Stimulated activated CD8-positive, alpha-beta memory T cell treated with anti-CD3 and anti-CD28 coated beads, Interleukin-12 subunit alpha, Interleukin-12 subunit beta, amount 100 ng/mL, for 24 hours (primary cell): ENCODE data around the gene DNAJC11.
"Not testable (repeated sequence)": the region's sequence is repeated elsewhere in the genome, so short reads cannot be mapped to it uniquely, and the experiment has no call there.

Source experiments
- DNase-seq: peaks from one replicate; pipeline ENCODE4 v3.0.0-alpha.2; 2020; ENCODE audit errors: extremely low read depth

DNAJC11 gene

DNA sequence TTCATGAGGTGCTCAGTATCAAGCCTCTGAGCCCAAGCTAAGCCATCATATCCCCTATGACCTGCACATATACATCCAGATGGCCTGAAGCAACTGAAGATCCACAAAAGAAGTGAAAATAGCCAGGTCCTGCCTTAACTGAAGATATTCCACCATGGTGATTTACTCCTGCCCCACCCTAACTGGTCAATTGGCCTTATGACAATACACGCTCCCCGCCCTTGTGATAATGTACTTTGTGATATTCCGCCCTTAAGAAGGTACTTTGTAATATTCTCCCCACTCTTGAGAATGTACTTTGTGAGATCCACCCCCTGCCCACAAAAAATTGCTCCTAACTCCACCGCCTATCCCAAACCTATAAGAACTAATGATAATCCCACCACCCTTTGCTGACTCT, 1.7 kb downstream of the DNAJC11 start:
- not testable (repeated sequence) for DNase-seq

DNA sequence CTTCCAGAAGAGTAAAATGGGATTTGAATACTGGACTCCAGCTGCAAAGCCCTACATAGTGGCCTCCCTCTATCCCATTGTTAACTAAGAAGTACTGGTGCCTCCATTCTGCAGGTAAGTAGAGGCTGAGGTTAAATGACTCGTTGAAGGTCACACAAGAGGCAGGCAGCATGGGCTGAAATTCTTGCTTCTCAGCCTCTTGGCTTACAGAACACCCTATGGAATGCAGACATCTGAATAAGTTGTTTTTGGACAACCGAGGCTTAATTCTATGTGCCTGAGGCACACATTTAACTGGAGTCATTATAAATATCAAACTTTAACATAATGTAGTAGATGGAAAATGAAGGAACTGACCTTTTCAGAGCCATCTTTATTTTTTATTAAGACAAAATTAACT, 5.7 kb downstream of the DNAJC11 start:
- DNase-seq: no peak

DNA sequence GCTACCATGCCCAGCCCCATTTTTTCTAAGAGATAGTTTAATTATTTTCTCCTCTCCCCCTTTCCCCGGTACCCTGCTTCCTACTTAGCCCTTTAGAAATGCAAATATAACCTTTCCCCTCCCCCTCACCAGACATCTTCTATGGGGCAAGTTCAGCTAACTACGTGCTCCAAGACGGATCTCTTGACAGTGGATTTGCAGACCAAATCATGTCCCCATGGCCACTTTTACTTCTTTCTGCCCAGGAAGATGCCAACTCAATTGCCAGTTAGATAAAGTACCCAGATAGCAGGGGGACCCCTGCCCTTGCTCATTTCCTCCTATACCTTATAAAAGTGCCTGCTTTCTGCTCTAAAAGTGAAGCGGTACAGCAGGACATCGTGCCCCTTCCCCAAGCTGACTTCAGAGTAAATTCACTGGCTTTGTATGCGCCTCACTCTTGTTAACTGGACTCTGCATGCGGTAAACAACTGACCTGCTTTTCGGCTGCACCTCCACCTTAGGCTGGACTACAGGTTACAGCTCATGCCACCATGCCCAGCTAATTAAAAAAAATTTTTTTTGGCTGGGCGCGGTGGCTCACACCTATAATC, 7.4 kb downstream of the DNAJC11 start:
- no peak for DNase-seq

DNA sequence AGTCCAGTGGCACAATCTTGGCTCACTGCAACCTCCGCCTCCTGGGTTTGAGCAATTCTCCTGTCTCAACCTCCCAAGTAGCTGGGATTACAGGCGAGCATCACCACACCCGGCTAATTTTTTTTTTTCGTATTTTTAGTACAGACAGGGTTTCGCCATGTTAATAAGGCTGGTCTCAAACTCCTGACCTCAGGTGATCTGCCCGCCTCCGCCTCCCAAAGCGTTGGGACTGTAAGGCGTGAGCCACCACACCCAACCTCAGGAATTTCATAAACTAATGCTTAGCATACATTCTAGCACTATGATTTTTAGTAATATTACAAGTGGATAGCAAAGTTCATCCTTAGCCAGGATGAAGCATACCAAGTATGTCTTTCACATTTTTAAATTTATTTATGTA, 8.7 kb downstream of the DNAJC11 start:
- no peak for DNase-seq

DNA sequence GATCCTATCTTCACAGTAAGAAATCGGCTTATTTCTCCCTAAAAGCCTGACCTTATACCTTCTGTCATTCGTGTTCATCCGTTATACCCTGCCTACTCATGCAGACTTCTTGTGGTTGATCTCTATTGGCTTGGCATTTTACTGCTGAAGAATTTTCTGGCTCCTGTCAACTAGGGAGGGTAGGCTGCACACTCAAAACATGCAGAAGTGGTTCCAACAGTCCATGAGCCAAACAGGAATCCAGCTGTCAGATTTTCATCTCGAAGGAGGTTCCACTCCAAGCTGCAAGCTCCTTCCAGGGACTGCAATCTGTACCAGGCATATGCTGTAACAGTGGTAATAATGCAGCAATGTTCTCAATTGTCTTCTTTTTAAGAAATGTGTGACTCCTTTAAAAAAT, 10.1 kb downstream of the DNAJC11 start:
- DNase-seq: no peak

DNA sequence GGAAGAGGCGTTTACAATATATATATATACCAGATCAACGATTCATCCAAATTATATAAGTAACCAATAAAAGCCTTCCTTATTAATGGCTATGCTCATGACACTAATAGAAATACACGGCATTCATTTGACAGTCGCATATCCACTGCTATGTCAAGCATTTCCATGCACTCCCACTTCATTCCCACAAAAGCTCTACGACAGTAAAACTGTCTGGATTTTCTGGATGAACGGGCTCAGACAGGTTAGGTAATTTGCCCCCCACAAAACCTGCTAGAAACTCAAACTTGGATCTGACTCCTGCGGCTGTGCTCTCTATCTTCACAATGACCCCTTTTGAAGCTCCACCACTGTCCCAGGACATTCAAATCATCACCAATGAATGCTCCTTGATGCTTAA, 11.4 kb downstream of the DNAJC11 start:
- DNase-seq: no peak

DNA sequence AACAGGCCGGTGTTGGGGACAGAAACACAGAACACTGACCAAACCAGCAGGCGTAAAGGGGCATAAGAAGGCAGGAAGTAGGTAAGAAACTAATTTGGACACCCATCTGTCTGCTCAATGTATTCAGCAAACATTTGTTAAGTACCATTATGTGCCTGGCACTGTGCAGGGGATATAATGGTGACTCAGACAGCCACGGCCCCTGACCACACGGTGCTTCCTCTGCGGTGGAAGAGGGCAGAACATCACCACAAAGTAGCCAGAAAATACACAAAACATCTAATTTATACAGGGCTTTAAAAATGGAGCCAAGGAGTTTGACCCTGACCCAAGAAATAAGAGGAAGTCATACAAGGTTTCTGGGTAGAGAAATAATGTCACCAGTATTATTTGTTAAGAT, 12.9 kb downstream of the DNAJC11 start:
- DNase-seq: no peak

DNA sequence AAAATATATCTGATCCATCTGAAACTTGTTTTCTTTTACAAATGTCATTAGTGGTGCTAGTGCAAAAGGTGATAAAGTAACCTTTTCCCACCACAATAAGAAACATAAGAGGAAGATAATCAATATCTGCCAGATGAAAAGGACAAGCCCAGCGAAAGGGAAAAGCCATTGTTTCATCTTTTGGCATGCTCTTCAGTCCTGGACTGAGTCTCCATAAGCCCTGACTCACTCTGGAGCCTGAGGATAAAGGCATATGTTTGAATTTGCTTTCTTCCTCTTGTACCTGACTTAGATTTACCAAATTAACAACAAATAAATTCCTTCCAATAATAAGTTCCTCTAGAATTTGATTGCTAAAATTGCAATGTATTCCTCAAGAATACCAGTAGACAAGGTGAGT, 13.6 kb downstream of the DNAJC11 start:
- no peak for DNase-seq

DNA sequence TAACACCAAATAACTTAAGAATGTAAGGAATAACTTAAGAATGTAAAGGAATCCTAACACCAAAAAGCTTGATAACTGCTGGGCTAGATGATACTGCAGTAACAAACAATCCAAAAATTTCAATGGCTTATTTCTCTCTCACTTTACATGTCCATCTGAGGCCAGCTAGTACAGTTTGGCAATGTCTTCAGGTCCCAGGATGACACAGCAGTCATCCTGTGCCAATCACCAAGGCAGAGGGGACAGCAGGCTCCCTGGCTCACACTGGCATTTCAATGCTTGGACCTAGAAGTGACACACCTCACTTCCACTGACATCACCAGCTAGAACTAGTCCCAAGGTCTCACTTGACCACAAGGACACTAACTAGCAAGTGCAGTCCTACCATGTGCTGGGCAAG, 15.3 kb downstream of the DNAJC11 start:
- DNase-seq: no peak

DNA sequence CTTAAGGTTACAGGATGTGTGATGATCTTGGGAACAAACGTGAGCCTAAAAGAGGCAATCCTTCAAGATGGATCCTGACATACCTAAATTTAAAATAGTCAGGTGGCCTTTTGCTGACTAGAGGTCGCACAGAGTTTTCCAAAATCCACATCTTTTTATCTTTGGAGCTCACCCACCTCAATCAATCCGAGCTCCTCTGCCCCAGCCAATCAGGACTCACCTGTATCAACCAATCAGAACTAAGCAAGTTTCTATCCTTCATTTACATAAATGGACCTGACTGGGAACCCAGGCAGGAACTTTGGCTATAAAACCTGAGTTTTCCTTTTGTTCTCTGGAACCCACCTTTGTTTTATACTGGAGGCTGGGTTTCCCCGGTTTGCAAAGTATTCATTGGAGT, 16.2 kb downstream of the DNAJC11 start:
- no peak for DNase-seq

DNA sequence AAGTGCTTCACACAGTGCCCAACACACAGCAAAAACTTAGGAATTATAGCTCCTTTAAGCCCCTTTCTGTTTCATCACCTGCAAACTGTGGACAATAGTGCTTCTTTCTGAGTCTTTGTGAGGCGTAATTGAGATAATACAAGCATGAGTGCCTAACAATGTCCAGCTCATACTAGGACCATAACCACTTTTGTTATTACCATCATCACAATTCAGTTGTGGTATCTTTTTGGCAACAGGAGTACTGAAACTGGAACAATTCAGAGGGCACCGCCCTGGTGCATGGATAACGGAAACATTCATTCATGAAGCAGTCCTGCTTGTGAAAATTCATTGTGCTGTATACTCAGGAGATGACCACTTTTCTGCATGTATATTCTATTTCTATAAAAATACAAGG, 18.2 kb downstream of the DNAJC11 start:
- DNase-seq: no peak

DNA sequence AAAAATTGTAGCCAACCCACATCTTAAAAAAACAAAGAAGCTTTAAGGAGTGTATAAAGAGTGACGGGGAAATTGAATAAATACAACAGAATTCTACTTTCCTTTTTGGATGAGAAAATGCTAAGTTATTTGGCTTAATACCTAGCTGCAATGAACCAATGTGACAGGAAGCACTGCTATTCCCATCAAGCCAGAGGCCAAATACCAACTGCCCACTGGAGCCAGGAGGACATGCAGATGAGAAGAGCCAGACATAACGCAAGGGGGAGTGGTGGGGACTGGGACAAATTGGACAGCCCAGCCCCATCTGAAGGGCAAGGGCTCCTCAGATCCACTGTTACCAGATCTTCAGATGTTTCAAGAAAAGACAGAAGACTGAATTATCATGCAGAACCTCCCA, 25.7 kb downstream of the DNAJC11 start:
- DNase-seq: no peak

DNA sequence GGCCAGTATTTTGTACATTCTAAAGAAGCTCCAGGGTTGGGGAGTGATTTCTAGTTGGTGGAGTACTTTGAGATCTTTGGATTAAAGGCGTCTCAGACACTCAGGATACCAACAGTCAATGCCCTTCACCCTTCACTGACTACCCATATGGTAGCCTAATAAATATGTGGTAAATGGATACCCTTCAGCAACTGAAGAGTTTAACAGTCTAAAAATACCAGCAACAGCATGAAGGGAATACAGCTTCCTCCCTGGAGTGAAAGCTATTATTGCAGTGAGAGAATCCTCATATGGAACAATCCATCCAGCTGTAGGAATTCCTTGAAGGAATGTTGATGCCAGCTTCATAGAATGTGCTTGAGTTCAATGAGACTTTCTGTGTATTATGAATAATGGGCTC, 26.8 kb downstream of the DNAJC11 start:
- DNase-seq: no peak

DNA sequence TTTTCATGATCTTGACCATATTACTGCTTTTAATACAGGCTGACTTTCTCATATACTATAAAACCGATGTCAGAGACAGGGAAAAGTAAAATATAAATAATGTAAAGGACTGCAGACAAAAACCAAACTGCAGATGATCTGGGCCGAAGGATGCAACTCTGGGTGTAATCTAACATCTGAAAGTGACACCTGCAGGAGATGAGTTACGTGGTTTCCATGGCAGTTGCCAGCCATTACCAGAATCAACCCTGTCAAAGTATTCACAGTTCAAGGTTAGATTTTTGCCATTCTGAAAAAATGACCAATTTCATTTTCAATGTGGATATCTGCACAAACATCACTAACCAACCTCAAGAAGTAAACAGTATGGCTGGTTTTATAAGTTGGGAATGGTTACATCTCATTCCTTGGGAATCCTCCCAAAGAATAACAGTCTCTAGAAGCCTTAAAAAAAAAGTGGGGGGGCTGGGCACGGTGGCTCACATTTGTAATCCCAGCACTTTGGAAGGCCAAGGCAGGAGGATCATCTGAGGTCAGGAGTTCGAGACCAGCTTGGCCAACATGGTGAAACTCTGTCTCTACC, 27.7 kb downstream of the DNAJC11 start:
- DNase-seq: no peak

DNA sequence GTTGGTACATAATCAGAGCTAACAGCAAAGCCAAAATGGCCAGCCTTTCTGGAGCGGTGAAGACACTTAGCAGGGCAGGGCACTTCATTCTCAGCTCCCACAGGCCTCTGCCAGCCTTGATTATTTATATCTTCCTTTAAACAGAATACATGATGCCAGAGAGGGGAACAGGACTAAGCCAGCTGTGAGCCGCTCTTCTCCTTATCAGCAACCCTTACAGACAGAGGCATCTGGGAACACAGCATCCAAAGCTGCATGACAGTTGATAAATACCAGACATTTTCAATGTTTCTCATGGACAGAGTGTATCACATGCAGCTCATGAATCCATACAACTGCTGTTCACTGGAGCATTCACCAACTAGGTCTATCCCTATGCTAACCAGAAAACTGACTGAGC, 29.1 kb downstream of the DNAJC11 start:
- no peak for DNase-seq

DNA sequence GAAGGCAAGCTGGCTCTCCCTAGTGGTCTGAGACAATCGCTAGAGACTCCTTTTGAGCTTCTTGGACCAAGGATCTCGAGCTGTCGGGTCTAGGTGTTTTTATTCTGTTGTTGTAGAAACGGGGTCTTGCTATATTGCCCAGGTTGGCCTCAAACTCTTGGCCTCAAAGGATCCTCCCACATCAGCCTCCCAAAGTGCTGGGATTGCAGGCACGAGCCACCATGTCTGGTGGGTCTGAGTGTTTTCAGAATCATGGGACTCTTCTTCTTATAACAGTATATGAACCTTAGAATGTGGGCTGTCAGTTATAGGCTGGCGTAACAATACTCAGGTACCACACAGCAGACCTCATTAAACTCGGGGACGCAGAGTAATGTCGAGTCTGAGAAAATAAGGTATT, 33.1 kb downstream of the DNAJC11 start:
- DNase-seq: no peak

DNA sequence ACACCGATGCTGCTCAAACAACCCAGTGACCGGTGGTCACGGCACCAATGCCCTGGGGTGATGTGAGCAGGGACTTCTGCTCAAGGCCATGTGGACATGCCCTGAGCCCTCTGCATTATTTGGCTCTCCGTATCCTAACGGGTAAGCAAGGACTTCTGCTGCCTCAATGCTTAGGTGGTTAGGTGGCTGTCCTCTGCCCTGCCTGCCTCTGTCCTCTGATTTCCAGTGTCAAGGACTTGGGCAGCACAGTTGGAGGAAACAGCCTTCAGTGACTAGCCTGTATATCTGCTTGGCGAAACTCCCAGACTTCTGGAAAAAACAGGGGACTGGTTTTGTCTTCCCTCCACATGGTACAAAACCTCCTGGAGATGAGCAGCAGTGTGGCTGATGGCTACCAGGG, 34.5 kb downstream of the DNAJC11 start:
- DNase-seq: no peak

DNA sequence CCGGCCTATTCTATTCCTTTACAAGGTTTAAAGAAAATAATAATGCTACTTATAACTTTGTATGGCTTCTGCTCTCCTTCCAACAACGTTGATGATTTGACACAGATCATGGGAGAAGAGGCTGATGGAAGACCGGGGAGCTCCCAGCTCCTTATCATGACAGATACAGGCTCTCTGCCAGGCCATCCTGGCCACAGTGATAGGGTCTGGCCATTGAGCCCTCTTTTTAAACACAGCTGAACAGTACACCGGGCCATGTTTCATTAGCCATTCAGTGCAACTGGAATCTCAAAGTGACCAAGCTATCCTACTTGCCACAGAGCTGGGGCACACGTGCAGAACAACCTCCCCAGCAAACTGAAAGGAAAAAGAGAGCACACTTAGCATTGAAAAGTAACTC, 34.9 kb downstream of the DNAJC11 start:
- no peak for DNase-seq

DNA sequence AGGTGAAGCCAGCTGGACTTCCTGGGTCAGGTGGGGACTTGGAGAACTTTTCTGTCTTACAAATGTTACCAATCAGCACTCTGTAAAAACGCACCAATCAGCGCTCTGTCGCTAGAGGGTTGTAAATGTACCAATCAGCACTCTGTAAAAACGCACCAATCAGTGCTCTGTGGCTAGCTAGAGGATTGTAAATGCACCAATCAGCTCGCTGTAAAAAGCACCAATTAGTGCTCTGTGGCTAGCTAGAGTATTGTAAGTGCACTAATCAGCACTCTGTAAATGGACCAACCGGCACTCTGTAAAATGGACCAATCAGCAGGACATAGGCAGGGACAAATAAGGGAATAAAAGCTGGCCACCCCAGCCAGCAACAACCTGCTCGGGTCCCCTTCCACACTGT, 39.1 kb downstream of the DNAJC11 start:
- not testable (repeated sequence) for DNase-seq

DNA sequence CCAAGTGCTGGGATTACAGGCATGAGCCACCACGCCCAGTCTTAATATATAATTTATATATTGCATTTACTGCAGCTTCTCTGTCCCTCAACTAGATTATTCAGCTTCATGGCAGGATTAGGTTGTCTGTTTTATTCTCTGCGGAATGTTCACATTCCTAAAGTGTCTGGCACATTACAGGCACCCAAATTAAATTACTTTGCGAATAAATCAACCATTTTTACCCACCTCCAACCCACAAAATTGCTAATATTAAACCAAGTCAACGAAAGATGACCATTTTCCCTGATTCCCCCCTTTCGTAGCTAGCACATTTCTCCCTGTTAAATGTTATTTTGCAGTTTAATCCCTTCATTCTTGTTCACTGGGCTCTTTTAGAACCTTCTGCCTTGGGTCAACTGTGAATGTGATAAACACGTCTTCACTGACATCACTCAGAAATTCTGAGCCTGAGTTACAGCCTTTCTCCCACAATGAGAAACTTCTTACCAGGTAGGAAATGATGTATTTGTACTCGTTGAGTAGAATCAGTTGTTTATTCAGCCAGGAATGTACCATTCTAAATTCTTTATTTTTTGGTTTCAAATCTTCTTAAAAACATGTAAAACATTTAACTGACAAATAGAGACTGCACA, 41.1 kb downstream of the DNAJC11 start:
- DNase-seq: no peak

DNA sequence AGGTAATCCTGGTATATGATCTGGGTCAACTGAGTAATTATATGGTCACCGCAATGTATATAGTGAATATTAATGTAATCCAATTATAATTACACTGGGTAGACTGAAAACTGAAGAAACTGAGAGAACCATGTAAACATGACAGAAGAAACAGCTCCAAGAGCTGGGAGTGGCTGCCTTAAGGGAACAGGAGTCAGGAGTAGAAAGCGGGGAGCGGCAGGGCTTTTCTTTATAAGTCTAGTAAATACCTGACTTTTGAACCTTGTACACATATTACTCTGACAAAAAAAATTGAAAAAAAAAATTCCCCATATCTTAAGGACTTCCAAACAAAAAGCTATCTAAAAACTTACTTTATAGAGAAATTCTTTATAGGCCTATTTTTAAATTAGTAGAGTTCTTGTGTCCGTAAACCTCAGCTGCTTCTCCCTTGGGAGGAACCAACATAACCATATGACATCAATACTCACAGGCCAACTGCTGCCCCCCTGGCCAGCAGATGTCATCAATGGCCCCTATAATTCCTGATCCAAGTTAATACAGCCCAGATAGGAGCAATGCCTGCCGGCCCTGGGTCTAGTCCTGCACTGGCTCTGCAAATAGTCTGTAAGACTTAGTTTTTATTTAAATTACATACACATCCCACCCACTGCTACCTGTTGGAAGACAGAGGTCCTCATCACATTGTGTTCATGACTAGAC, 43.1 kb downstream of the DNAJC11 start:
- DNase-seq: no peak

DNA sequence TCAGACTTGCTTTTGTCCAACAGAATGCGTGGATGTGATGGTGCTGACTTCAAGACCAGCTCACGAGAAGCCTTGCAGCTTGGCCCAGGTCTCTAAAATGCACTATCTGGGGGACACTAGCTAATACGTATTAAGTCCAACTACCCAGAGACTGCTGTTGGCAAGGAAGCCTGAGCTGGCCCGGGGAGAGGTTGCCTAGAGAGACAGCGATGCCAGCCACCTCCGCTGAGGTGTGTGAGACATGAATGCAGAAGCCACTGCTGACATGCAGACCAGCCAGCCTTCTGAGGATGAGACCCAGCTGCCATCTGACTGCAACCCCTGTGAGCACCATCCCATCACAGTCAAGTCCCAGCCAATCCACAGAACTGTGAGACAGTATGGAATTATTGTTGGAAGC, 44.5 kb downstream of the DNAJC11 start:
- DNase-seq: no peak
